ENCODE data around the gene KIDINS220. TPM values are rescaled to one million over a fixed set of nuclear protein-coding genes. Genes with fewer than 3 reads are reported as not detected.

KIDINS220 gene
- total and polyA plus RNA-seq, 5 experiments from 2014 or later = 19.3 to 54.1 (median 27.2) TPM

DNA sequence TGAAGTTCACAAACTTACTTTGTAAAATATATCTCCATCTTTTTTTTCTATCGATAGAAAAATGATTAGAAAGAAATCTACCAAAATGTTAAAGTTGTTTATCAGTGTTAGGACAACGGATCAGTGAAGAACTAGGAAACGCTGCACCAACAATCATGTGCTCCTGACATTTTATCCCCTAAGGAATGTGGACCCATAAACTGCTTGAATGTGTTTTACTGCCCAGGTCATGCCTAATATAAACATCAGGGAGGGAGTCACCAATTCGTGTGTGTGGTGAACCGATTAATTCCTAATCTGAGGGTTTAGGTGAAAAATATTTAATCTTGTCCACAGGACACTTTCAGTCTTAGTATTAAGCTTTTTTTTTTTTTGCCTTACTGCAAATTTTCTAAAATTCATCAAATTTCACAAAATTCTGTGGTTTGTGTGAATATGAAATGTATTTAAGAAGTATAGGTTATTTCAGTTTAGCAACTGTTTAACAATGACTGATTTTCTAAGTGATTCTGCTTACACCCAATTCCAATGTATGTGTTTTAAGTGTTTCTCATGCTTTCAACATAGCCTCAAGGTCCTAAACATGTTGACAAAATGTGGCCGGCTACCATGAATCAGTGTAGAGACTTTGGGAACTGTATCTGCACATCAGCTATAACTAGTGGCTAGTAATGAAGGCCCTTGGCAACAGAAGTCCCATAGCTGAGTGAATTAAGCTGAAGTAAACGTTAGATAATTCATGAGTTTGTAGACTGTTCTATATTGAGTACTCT is 11.1 kb upstream of the KIDINS220 start:
- peaks cover 0 to 3% (median 1%) of the 10 kb centered on the region in 4 donors for H3K4me1 Mint-ChIP-seq
- no peaks in the 10 kb centered on the region for H3K36me3 Mint-ChIP-seq
- no peaks in the 10 kb centered on the region for H3K9me3 Mint-ChIP-seq
- POLR2A ChIA-PET = no interaction called here
- H3K4me3 Mint-ChIP-seq = no peak overlapping the region
- H3K27me3 Mint-ChIP-seq = peaks cover 17 to 32% (median 30%) of the 10 kb centered on the region in 5 donors
- ATAC-seq = no peak
- DNase-seq = no peak
- H3K27ac Mint-ChIP-seq = no peak overlapping the region

DNA sequence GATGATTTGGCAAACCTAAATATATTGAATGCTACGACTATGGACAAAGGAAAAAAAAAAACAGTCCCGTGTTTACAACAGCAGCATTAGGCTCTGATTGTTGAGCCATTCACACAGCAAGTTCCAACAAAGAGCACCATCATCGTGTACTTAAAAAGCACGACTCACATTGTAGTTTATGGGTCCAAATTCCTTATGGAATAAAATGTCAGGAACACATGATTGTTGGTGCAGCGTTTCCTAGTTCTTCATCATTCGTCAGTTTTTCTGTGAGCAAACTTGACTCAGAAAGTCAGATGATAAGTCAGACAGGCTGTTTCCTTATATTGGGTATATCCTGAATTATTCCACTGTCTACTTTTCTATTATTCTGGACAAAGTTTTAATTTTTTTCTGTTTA is 10.0 kb upstream of the KIDINS220 start:
- Mint-ChIP-seq H3K9me3 (no peaks in the 10 kb centered on the region), H3K4me1 (peaks cover 0 to 3% (median 1%) of the 10 kb centered on the region in 4 donors), H3K27me3 (peaks cover 17 to 32% (median 30%) of the 10 kb centered on the region in 5 donors), H3K4me3 (no peak overlapping the region), H3K27ac (no peak overlapping the region), H3K36me3 (no peaks in the 10 kb centered on the region)
- ATAC-seq = no peak
- no peak for DNase-seq
- POLR2A ChIA-PET = no interaction called here

DNA sequence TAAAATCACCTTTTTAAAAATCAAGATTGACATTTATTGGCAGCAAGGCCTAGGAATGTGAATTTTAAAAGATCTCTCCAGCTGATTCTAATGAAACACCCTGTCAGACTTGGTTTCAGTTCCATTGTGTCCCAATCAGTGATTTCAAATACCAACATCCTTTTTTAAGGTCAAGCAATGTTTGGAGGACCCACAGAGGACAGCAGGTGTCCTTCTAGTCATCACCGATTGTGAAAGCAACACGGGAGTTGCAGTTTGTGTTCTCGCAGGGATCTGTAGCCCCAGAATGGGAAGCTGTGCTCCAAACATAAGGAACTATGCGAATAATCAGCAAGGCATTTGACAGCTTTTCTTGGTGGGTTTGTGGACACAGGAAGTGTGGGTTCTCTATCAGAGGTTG is 4.5 kb upstream of the KIDINS220 start:
- Mint-ChIP-seq H3K4me1 (peaks cover 4 to 14% (median 8%) of the 10 kb centered on the region in 4 donors), H3K4me3 (no peak overlapping the region), H3K9me3 (no peaks in the 10 kb centered on the region), H3K27ac (no peak overlapping the region), H3K27me3 (peaks cover 17 to 26% (median 20%) of the 10 kb centered on the region in 5 donors), H3K36me3 (no peaks in the 10 kb centered on the region)
- POLR2A ChIA-PET = no interaction called here
- ATAC-seq (no peak), DNase-seq (no peak)

DNA sequence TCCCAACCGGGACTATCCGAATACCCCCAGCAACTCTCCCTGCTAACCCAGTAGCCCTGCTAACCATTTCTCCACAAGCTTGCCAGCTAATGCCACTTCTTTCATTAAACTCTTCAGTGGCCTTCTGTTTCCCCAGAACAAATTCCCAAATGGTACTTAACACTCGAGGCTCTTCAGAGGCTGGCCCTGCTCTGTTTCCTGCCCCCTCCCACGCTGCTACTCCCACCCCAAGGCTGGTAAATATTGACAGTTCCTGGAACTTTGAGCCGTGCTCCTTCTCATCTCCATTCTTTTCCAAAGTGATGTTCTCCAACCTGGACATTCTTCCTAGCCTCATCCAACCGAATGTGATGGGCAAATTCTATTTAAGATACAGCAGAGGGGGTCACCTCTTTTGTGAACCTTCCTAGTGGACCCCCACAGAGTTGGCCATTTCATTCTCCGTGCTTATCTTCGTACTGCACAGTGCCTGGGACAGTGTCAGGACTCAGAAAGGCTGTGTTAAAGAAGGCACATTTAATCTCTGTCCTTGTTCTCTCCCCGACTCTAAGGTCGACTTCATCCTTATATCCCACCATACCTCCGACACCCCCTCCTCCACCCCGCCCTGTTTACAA is 3.2 kb upstream of the KIDINS220 start:
- Mint-ChIP-seq H3K27me3 (peaks cover 7 to 13% (median 9%) of the 10 kb centered on the region in 5 donors), H3K36me3 (no peaks in the 10 kb centered on the region), H3K27ac (peak overlapping the region in 1 of 10 donors; percentile 9), H3K4me1 (peaks cover 8 to 25% (median 20%) of the 10 kb centered on the region in 4 donors), H3K4me3 (peak overlapping the region in 3 of 10 donors; percentile 11 to 44 (median 34)), H3K9me3 (no peaks in the 10 kb centered on the region)
- DNase-seq (no peak), ATAC-seq (no peak)
- POLR2A ChIA-PET = no interaction called here

DNA sequence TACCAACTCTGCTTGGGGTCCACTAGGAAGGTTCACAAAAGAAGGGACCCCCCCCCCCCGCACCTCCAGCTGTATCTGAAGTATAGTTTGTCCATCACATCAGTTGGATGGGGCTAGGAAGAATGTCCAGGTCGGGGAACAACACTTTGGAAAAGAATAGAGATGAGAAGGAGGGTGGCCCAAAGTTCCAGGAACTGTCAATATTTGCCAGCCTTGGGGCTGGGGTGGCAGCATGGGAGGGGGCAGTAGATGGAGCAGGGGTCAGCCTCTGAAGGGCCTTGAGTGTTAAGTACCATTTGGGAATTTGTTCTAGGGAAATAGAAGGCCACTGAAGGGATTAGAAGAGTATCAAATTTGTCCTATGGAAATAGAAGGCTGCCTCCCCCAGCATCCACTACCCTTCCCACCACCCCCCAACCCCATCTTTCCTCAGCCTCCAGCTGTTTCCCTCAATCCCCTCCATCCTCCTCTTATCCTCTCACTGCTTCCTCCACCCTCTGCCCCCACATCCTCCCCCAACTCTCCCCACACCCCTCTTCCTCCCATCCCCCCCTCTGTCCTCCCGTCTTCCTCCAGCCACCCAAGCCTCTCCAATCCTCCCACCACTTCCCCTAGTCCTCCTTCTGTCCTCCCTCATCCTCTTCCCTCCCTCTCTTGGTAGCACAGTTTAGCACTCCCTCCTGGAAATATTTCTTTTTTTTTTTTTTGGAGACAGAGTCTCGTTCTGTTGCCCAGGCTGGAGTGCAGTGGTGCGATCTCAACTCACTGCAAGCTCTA is 2.0 kb upstream of the KIDINS220 start:
- Mint-ChIP-seq H3K9me3 (no peaks in the 10 kb centered on the region), H3K36me3 (no peaks in the 10 kb centered on the region), H3K27me3 (peaks cover 0 to 3% (median under 1%) of the 10 kb centered on the region in 5 donors), H3K4me1 (peaks cover 16 to 35% (median 32%) of the 10 kb centered on the region in 4 donors), H3K4me3 (peak overlapping the region in 1 of 10 donors; percentile 54), H3K27ac (no peak overlapping the region)
- POLR2A ChIA-PET = interaction anchor here (0.6 kb wide), 1 partner anchor 1645 kb away, joined by 4 read pairs; no protein-coding TSS in a partner anchor
- ATAC-seq = no peak
- DNase-seq = no peak

DNA sequence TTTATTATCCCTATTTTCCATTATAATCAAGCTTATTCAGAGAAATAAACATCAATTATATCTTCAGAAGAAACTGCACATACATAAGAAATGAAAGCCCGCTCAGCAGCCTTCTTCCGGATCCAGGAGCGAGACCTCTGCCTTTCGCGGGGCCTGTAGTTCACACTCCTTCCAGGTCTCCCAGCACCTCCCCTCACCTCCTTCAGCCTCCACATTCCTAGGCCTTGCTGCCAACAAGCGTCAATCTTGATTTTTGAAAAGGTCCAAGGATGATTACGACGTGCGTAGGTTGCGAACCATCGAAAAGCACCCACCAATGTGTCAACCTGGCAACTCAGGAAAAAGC is 355 bp upstream of the KIDINS220 start:
- no peak for DNase-seq
- H3K9me3 Mint-ChIP-seq = no peaks in the 10 kb centered on the region
- H3K4me1 Mint-ChIP-seq = peaks cover 24 to 49% (median 46%) of the 10 kb centered on the region in 4 donors
- ATAC-seq = peak; percentile 23 to 28
- no peaks in the 10 kb centered on the region for H3K27me3 Mint-ChIP-seq
- peak overlapping the region; percentile 99 to 100 (median 100) for H3K4me3 Mint-ChIP-seq
- POLR2A ChIA-PET = interaction anchor here (0.6 kb wide), 1 partner anchor 586 kb away, joined by 4 read pairs; no protein-coding TSS in a partner anchor
- peak overlapping the region in 7 of 10 donors; percentile 9 to 99 (median 98) for H3K27ac Mint-ChIP-seq
- H3K36me3 Mint-ChIP-seq = peaks cover 0 to 2% (median 0%) of the 10 kb centered on the region in 3 donors

DNA sequence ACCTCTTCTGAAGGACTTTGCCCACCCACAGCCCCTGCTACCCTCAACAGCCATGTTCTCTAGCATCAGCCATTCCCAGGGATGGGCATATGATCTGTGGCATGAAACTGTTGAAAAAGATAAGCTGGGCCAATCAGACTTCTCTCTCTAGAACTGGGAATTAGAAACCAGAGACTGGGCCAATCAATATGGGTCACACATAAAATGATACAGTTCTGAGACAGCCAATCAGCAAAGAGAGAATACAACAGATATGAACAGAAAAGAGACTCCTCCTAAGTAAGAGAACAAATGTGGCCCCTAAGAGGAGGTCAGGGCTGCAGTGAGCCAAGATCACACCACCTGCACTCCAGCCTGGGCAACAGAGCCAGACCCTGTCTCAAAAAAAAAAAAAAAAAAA is 2.1 kb downstream of the KIDINS220 start:
- no peaks in the 10 kb centered on the region for H3K9me3 Mint-ChIP-seq
- peaks cover 38 to 74% (median 68%) of the 10 kb centered on the region in 4 donors for H3K4me1 Mint-ChIP-seq
- H3K27me3 Mint-ChIP-seq = no peaks in the 10 kb centered on the region
- peak overlapping the region; percentile 36 to 100 (median 99) for H3K4me3 Mint-ChIP-seq
- DNase-seq = no peak
- H3K27ac Mint-ChIP-seq = peak overlapping the region in 1 of 10 donors; percentile 96
- H3K36me3 Mint-ChIP-seq = peaks cover 0 to 2% (median 0%) of the 10 kb centered on the region in 3 donors
- POLR2A ChIA-PET = interaction anchor here (0.5 kb wide), 1 partner anchor 1392 kb away, joined by 3 read pairs; no protein-coding TSS in a partner anchor
- no peak for ATAC-seq

DNA sequence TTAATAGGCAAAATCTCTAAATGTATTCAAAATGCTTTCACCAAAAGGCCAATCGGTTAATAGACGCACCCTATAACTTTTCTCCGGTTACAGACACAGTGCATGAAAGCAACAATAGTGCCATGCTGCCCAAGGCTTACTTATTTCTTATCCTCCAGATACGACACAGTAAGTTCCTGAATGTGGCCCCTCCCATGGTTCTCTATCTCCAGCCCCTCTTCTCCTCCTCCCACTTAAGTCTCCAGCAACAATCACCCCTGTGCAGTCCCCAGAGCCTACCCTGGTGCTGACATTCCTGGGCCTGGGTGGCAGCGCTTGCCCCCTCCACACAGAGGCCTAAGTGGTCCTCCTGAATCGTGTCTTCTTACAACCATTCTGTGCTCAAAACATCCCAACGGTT is 3.6 kb downstream of the KIDINS220 start:
- Mint-ChIP-seq H3K4me3 (peak overlapping the region in 5 of 10 donors; percentile 17 to 99 (median 23)), H3K27ac (no peak overlapping the region)

DNA sequence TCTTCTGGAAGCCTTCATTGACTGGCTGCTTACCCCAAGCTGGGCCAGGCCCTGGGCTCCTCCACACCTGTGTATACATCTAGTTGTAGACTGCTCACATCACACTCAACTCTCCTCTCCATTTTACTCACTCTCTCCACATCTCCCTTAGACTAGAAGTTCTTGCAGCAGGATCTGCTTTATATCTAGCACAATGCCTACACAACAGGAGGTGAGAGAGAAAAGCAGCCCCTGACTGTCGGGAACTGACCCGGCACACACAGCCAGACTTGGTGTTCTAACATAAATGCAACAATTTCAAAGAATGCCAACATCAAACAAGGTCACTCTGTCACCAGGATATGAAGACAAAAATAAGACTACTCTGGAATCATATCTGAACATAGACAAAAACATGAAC is 5.9 kb downstream of the KIDINS220 start:
- ATAC-seq (no peak), DNase-seq (no peak)
- no peaks in the 10 kb centered on the region for H3K27me3 Mint-ChIP-seq
- H3K4me1 Mint-ChIP-seq = peaks cover 53 to 88% (median 74%) of the 10 kb centered on the region in 4 donors
- H3K4me3 Mint-ChIP-seq = peak overlapping the region in 3 of 10 donors; percentile 3 to 24 (median 4)
- POLR2A ChIA-PET = no interaction called here
- no peaks in the 10 kb centered on the region for H3K9me3 Mint-ChIP-seq
- peaks cover 6 to 15% (median 8%) of the 10 kb centered on the region in 3 donors for H3K36me3 Mint-ChIP-seq
- H3K27ac Mint-ChIP-seq = peak overlapping the region in 4 of 10 donors; percentile 21 to 78 (median 40)

More for the DNA sequence above, 3.6 kb downstream of the KIDINS220 start:
- POLR2A ChIA-PET = no interaction called here
- DNase-seq (no peak), ATAC-seq (no peak)
- no peaks in the 10 kb centered on the region for H3K27me3 Mint-ChIP-seq
- H3K4me1 Mint-ChIP-seq = peaks cover 46 to 84% (median 77%) of the 10 kb centered on the region in 4 donors
- H3K9me3 Mint-ChIP-seq = no peaks in the 10 kb centered on the region
- H3K36me3 Mint-ChIP-seq = peaks cover 0 to 2% (median 0%) of the 10 kb centered on the region in 3 donors

DNA sequence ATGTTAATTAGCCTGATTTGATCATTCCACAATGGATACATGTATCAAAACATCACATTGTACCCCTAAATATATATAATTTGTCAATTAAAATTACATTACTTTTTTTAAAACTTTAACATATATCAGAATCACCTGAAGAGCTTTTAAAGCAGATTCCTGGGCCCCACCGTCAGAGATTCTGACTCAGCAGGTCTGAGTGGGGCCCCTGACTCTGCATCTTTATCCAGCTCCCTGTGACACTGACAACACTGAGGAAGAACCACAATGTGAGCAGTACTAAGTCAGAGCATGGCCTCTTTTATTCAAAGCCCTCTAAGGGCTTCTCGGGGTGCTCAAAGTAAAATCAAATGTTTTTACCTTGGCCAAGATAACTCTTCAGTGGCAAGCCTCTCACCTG is 9.7 kb downstream of the KIDINS220 start:
- Mint-ChIP-seq H3K27me3 (no peaks in the 10 kb centered on the region), H3K27ac (peak overlapping the region in 2 of 10 donors; percentile 27 to 65), H3K36me3 (peaks cover 11 to 33% (median 18%) of the 10 kb centered on the region in 3 donors), H3K4me3 (no peak overlapping the region), H3K9me3 (no peaks in the 10 kb centered on the region), H3K4me1 (peaks cover 32 to 51% (median 40%) of the 10 kb centered on the region in 4 donors)
- POLR2A ChIA-PET = no interaction called here
- no peak for DNase-seq
- no peak for ATAC-seq

DNA sequence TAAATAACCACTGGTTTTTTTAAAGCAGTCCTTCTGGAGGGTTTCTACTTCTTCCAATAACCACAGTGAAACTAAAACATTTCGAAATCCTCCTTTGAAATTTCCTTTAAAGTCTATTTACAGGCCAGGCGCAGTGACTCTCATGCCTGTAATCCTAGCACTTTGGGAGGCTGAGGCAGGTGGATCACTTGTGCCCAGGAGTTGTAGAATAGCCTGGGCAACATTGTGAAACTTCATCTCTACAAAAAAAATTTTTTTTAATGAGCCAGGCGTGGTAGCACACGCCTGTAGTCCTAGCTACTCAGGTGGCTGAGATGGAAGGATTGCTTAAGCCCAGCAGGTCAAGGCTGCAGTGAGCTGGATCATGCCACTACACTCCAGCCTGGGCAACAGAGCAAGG is 15.2 kb downstream of the KIDINS220 start:
- no peaks in the 10 kb centered on the region for H3K27me3 Mint-ChIP-seq

More for the DNA sequence above, 15.2 kb downstream of the KIDINS220 start:
- POLR2A ChIA-PET = no interaction called here
- H3K36me3 Mint-ChIP-seq = peaks cover 13 to 66% (median 29%) of the 10 kb centered on the region in 3 donors
- peaks cover 2 to 6% (median 4%) of the 10 kb centered on the region in 4 donors for H3K4me1 Mint-ChIP-seq
- DNase-seq = no peak
- H3K27ac Mint-ChIP-seq = no peak overlapping the region
- no peak overlapping the region for H3K4me3 Mint-ChIP-seq
- no peak for ATAC-seq
- H3K9me3 Mint-ChIP-seq = no peaks in the 10 kb centered on the region

All from naive thymus-derived CD8-positive, alpha-beta T cell (primary cell).